Jurkat, Clone E6-1 (cell line): ENCODE results near the gene CFAP157. TPM values are rescaled to one million over a fixed set of nuclear protein-coding genes. Genes with fewer than 3 reads are reported as not detected.
A peak's percentile ranks its signal among the peaks of the same experiment; 100 is the strongest.

Experiments
- DNase-seq: peaks from one replicate; pipeline ENCODE4 v3.0.0-alpha.2; 2011; ENCODE audit warnings: low read depth, low spot score
- H3K4me3 ChIP-seq: 2 replicates; pipeline ENCODE4 v1.5.1; 2011; ENCODE audit warnings: mild to moderate bottlenecking, low read length, control low read depth, moderate library complexity
- polyA plus RNA-seq: library from polyadenylated mRNA; unstranded; fragments of >200 nt; gene quantifications from one replicate; pipeline ENCODE4 v1.2.1, GENCODE V29; 2012; ENCODE audit warnings: missing spikeins; ENCODE audit not compliant: insufficient read length, insufficient read depth

The CFAP157 gene
- polyA plus RNA-seq: 1.7 TPM

DNA sequence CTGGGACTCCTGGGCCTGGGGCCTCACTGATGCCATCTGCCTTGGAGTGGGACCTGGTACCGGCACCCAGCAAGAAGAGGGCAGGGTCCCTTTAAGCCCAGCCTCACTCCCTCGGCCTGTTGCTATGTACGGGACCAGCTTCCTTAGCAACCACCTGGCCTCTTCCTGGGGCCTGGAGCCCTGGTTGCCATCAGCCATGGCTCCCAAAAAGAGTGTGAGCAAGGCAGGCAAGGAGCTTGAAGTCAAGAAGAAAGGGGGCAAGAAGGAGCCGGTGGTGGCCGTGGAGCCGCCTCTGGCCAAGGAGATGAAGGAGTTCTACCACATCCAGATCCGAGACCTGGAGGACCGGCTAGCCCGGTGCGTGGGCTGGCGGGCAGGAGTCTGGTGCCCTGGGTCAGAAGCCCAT lies at the start of gene CFAP157:
TSS of gene CFAP157 (plus strand) at position 153 of the 406 bp plus-strand sequence. CDS start at position 197, 44 bp downstream.
- DNase-seq: no peak
- H3K4me3 ChIP-seq: peak within 1 kb of the TSS; percentile 2; the same call in 1 of the 2 replicates

DNA sequence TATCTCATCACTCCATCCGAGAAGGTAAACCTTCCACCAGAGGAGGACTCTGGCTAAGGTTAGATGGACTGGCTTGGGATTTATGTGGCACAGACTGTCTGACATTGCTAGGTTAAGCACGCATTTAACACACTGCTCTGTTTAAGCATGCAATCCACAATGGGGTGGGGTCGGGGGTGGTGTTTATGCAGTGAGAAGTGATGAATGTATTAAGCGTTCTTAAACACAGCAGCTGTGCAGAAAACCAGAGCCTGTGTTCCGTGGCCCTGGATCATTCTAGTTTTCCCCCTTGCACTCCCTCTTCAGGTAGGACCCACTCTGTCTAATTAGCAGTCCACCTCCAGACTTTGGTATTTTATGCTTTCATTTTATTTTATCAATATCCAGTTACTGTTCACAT lies 48.4 kb upstream of the CFAP157 start:
- H3K4me3 ChIP-seq: no peak overlapping the region
- DNase-seq: no peak

DNA sequence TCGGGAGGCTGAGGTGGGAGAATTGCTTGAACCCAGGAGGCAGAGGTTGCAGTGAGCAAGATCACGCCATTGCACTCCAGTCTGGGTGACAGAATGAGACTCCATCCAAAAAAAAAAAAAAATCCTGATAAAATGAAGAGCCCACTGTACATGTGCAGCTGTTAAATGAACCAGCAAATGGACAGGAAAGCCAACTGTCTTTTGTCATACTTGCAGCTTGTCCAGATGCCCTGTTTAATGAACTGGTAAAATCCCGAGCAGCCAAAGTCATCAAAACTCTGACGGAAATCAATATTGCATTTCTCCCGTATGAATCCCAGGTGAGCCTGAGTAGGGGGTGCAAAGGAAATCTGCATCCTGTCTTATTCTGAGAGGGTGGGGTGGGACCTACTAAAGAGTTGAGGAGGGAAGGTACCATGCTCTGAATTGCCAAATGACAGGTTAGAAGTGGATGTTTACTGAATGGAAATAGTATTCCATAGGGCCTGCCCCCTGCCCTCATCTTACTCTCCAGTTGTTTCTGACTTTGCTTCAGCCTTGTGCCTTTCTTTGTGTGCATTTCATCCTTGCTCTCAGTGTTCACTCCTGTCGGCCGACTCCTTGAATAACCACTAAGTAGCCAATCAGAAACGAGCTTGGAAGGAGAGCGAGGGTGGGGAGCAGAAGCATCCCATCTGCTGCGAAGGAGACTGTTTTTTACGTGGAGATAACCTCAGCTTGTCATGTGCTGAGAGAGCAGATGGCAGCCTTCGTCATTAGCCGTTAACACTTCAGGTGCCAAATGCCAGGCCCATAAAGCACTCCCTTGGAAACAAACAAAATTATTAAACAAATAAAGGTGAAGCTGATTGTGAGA lies 45.7 kb upstream of the CFAP157 start:
- no peak for DNase-seq

DNA sequence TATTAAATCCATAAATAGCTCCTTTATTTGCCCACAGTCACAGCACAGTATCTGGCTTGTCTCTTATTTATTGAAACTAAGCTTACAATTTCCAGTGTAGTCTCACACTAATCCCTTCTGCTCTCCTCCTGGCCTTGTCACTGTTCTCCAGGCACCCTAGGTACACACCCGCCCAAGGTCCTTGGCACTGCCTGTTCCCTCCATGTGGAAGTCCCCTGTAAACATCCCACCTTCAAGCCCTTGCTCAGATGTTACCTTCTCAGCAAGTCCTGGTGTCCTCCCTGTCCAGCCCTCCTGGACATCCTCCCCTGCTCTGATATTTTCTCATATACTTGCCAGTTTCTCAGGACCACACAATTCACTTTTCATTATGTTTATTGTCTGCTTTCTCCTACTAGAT lies 44.2 kb upstream of the CFAP157 start:
- no peak overlapping the region for H3K4me3 ChIP-seq
- DNase-seq: no peak

More for the DNA sequence above, 45.7 kb upstream of the CFAP157 start:
- no peak overlapping the region for H3K4me3 ChIP-seq

DNA sequence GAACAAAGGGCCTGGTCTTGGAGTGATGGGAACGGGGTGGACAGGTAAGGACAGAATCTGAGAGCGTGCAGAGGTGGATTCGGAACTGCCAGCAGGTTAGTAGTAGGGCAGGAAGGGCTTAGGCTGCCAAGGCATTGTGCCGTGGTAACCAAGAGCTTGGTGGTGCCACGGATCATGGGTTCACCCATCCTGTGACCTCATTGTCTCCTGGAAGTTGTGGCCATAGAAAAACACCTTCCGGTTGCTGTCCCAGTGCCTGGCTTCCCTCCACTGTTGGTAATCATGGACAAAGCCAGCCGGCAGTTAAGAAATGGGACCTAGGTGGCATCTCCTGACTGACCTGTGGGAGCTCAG lies 42.5 kb upstream of the CFAP157 start:
- H3K4me3 ChIP-seq: no peak overlapping the region
- DNase-seq: no peak

DNA sequence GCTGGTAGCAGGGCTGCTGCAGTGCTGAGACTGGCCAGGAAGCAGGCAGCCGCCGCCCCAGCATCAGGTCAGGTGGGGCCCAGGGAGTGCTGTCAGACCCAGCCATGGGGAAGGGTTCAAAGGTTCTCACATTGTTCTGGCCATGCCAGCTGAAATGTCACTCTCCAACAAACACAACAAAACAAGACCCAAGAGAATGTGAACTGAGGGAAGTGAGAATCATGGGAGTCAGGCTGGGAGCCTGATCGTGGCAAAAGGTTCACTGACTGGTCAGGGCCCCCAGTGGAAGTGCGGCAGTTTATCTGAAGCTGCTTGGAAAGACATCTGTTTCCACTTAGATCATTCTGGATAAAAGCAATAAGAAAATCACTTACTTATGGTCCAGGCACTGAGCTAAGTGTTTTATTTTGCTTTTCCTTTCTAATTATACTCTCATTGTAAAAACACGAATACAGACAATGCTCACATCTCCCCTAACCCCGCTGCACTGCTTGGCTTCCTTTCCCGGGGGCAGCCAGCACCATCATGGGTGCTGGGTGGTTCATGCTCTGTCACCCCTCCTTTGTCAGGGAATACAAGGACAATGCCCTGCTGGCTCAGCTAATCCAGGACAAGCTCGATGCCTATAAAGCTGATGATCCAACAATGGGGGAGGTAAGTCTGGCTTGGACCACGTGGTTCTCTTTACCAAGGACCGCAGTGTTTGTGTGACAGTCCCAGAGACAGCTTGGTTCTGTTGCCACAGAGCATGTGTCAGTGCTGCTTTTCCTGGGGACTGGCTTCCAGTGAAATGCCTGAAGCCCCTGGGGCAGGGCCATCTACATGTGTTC lies 41.9 kb upstream of the CFAP157 start:
- DNase-seq: no peak
- H3K4me3 ChIP-seq: no peak overlapping the region

DNA sequence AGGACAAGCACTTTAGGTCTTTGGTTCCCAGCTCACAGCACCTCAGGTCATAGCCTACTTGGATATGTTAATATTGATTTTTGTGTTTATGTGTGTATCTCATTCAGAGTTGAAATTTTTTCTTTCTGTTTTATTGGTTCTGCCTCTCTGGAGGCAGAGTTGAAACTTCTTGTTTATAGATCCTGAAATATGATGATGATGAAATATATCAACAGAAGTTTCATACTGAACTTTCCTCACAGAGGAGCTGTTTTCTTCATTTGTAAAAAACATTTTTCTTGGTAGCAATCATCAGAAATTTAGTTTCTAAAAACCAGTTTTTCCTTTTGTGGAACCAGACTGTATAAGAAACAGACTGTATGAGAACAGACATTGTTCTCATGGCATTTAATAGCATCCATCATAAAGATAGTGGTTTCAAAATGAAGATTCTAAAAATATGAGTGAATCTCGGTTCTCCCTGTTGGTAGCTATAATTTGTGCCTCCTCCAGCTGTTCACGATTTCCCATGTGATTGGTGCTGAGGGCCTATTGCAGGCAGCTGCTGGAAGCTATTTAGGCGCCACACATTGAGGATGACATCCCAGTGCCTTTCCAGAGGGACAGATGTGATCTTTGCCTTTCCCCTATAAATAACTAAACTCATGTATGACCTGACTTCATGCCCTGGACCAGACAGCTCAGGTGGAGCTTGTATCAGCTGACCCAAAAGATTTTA lies 39.5 kb upstream of the CFAP157 start:
- no peak for DNase-seq
- no peak overlapping the region for H3K4me3 ChIP-seq

DNA sequence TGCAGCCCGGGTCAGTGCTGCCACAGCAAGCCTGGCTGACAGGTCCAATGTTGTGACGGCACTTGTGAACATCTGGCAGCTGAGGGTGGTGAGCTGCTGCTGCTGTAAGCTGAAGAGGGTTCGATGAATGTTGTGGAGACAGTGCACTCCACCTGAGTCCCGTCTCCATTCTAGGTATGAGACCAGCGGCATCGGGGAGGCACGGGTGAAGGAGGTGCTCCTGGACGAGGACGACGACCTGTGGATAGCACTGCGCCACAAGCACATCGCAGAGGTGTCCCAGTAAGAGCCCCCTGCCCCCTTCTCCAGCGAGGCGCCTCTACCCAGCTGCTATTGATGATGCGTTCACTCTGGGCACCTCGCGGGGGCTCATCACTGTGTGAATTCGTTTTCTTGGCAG lies 38.9 kb upstream of the CFAP157 start:
- no peak overlapping the region for H3K4me3 ChIP-seq
- no peak for DNase-seq

DNA sequence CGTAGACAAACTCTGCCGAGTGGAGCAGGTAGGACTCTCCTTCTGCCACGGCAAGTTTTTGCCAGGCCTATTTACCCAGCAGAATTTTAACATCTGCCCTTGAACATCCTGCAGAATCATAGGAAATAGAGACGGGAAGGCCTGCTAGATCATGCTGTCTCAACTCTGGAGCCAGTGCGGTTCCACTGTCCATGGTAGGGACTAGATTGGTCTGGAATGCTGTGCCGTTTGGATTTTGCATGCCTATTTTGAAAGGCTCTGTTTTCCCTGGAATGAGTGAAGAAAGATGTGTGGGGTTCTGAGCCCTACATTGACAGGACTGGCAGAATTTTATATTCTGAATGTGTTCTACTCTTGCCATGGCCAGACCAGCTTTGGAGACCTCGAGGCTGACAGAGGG lies 33.6 kb upstream of the CFAP157 start:
- no peak for DNase-seq
- no peak overlapping the region for H3K4me3 ChIP-seq

DNA sequence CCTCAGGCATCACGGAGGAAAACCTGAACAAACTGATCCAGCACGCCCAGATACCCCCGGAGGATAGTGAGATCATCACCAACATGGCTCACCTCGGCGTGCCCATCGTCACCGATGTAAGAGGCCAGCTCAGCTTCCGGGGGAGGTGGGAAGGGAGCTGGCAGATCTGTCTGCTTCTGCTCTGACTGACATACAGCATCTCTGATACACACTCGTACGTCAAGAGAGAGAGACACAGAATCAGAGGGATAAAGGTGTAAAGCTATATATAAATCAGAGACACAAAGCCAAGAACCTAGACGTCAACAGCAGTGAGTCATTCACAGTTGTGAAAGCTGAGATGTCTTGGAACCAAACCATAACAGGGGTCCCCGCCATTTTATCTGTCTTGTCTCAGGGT lies 30.1 kb upstream of the CFAP157 start:
- DNase-seq: no peak
- H3K4me3 ChIP-seq: no peak overlapping the region

DNA sequence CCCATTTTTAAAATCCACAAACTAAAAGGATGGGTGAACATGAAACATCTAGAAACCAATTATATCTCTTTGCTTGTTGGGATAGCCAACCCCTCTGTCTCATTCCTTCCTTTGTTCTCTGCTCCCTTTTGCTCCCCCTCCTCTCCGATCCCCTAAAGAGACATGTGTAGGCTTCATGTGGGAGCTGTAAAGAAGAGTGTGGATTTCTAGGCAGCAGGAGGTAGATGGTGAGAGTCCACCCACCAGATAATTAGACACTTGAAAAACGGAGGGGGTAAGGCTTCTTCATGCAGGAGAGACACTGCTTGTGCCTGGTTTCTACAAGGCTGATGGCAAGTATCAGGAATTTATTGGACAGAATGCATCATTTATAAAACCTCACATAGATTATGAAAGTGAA lies 27.3 kb upstream of the CFAP157 start:
- no peak for DNase-seq

DNA sequence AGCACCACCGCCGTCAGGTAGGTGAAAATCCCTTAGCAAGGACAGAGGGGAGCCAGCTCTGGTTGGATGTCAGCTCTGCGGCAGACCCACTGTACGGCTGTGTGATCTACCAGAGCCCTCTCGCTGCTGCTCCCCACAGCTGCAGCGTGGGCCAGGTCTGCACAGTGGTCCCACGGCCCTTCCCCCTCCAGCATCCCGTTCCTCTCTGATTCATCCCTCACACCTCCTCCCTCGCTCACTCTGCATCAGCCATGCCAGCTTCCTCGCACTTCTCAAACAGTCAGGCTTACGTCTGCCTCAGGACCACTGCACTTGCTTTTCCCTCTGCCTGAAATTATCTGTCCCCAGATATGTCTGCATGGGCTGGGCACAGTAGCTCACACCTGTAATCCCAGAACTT lies 26.6 kb upstream of the CFAP157 start:
- H3K4me3 ChIP-seq: no peak overlapping the region
- DNase-seq: no peak

More for the DNA sequence above, 27.3 kb upstream of the CFAP157 start:
- H3K4me3 ChIP-seq: no peak overlapping the region

DNA sequence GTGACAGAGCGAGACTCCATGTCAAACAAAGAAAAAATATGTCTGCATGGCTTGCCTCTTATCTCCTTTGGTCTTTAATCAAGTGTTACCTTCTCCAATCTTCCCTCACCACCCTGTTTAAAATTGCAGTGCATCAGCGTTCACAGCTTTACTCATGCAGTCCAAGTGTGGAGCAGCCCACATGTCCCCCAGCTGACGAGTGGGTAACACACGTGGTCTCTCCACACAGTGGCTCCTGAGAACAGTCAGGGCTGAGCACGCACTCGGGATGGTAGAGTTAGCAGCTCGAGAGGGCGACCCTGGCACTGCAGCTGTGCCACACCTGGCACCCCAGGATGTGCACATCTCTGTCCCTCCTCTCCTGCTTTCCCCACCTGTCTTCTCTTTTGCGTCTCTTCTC lies 25.9 kb upstream of the CFAP157 start:
- DNase-seq: no peak
- no peak overlapping the region for H3K4me3 ChIP-seq

DNA sequence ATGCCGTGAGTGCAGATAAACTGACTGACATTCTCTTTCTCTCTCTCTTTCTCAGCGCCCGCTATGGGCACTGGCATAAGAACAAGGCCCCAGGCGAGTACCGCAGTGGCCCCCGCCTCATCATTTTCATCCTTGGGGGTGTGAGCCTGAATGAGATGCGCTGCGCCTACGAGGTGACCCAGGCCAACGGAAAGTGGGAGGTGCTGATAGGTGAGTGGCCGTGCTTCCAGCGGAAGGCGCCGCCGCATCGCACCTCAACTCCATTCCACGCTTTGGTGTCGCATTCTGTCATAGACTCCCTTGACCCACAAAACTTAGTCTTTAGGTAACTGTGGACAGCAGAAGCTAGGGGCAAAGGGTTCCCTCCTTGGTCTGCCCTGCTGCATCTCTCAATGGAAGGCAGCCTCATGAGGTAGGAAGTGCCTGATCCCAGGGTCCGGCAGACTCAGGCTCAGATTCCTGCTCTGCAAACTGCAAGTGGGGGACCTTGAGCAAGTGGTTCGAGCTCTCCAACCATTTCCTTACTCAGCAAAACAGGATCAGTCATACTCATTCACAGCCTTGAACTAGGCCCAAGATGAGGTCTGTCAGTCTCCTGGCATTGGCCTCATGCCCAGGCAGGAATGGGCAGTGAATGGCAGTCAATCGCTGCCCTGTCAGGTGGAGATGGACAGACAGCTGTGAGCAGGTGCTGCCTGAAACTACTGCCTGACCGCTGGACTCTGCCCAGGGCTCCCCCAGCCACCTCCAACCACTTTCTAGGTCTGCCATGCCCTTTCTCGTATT lies 24.2 kb upstream of the CFAP157 start:
- no peak overlapping the region for H3K4me3 ChIP-seq
- no peak for DNase-seq

DNA sequence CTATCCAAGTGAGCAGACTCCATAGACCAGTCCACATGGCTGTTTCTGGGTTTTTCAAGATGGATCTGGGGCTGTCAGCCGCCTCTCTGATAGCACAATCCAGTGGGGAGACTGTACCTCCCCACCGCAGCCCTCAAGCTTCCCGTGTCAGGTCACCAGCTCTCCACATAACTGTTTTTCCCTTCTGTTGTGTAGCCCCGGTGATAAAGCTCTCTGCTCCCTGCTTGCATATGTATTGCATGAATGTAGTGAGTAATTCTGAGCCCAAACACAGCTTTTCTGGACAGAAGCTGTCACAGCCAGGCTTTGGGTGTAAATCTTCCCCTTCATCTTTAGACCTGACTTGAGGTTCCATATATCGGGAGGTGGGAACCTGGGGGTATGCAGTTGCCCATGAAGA lies 23.1 kb upstream of the CFAP157 start:
- no peak overlapping the region for H3K4me3 ChIP-seq
- no peak for DNase-seq

DNA sequence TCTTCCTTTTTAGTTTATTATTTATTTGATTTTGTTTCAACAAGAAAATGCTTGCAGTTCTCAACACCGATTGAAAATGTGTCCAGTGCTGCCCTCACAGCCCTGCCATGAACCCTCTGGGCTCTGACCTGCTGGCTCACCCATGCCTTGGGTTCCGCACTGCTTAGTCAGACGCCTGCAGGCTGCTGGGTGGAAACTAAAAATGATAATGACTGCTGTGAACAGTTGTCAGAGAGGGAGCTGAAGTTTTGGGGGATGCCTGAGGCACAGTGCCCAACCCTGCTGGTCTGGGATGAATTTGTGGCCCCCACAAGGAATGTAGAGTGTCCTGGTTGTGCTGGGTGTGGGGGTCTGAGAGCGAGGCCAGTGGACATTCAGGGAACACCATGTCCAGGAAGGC lies 22.2 kb upstream of the CFAP157 start:
- DNase-seq: no peak
- H3K4me3 ChIP-seq: no peak overlapping the region

DNA sequence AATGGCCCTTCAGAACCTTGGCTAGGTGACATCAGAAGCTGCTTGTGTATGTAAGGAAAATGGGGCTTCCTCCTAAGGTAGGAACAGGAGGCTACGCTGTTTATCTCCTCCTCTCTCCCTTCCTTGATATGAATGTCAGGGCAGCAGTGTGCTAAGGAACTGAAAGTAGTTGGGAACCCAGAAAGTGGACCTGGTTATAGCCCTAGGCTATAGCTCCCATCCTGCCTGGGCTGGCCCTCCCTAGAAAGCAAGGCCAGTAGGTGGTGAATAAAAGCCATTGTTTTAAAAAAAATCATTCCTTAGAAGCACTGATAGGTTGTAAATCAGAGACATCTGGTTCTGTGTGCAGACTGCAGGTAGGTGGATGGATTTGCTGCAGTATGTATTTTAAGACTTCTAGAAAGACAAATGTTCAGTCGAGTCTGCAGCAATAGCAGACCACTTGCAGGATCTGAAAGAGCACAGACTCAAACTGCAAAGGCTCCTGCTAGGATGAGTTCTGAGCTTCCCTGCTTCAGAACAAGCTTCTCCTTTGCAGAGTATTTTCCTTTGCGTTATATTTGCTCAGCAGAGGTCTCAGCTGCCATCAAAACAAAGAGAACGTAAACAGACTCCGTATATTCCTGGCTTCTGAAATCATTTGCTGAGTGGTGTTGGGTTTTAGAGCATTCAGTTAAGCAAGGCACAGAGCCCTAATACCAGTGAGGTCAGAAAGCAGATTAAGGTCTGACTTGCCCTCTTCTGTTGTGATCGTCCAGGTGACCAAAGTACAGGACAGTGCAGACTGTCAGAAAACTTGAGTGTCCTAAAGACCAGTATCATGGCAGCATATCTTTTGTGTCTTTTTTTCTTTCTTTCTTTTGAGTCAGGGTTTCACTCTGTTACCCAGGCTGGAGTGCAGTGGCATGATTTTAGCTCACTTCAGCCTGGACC lies 20.1 kb upstream of the CFAP157 start:
- H3K4me3 ChIP-seq: no peak overlapping the region
- DNase-seq: no peak
